Endothelial cell of umbilical vein (primary cell): ENCODE results near the gene PRKAG2.

Experiments
- CTCF ChIP-seq, 2 donors: IDR thresholded peaks; 1 replicate in 1 of 2; 2 replicates in 1 of 2; pipeline ENCODE4 v1.5.1; 2011; ENCODE audit warnings: low read length in 2 of 2, mild to moderate bottlenecking in 2 of 2, moderate library complexity in 2 of 2, control low read depth in 1 of 2, inconsistent platforms in 1 of 2, low read depth in 1 of 2; ENCODE audit not compliant: insufficient read depth in 1 of 2; ENCODE audit errors: extremely low read depth in 1 of 2
- EZH2 ChIP-seq: IDR thresholded peaks from 2 replicates; pipeline ENCODE4 v1.6.1; 2012; ENCODE audit warnings: borderline replicate concordance, low read depth, mild to moderate bottlenecking, moderate library complexity, low read length, inconsistent platforms; ENCODE audit not compliant: severe bottlenecking
- FOS ChIP-seq: IDR thresholded peaks from 2 replicates; pipeline ENCODE4 v1.6.1; 2011; ENCODE audit warnings: mild to moderate bottlenecking, low read length, moderate library complexity, borderline replicate concordance; ENCODE audit not compliant: insufficient read depth
- GATA2 ChIP-seq: IDR thresholded peaks from 2 replicates; pipeline ENCODE4 v1.7.0; 2011; ENCODE audit warnings: low read depth, mild to moderate bottlenecking, moderate library complexity, mixed read lengths, low read length; ENCODE audit not compliant: insufficient read length, insufficient read depth
- JUN ChIP-seq: IDR thresholded peaks from 2 replicates; pipeline ENCODE4 v1.6.1; 2011; ENCODE audit warnings: borderline replicate concordance, low read depth; ENCODE audit not compliant: insufficient read length, insufficient read depth
- MYC ChIP-seq: IDR thresholded peaks from one replicate; pipeline ENCODE4 v1.6.1; 2011; ENCODE audit warnings: mild to moderate bottlenecking, low read depth, low read length
- POLR2A ChIP-seq: IDR thresholded peaks from 2 replicates; pipeline ENCODE4 v1.6.1; 2012; ENCODE audit warnings: low read depth, mild to moderate bottlenecking, control low read depth, low read length
- POLR2AphosphoS5 ChIP-seq: IDR thresholded peaks from 2 replicates; pipeline ENCODE4 v1.6.1; 2012; ENCODE audit warnings: low read depth, mild to moderate bottlenecking, control low read depth, low read length, moderate library complexity; ENCODE audit not compliant: insufficient read depth
- TF ChIP-seq, protein P1 (sequence below): IDR thresholded peaks from 2 replicates; pipeline ENCODE4 v1.6.1; 2011; ENCODE audit not compliant: insufficient read depth, insufficient read length

DNA sequence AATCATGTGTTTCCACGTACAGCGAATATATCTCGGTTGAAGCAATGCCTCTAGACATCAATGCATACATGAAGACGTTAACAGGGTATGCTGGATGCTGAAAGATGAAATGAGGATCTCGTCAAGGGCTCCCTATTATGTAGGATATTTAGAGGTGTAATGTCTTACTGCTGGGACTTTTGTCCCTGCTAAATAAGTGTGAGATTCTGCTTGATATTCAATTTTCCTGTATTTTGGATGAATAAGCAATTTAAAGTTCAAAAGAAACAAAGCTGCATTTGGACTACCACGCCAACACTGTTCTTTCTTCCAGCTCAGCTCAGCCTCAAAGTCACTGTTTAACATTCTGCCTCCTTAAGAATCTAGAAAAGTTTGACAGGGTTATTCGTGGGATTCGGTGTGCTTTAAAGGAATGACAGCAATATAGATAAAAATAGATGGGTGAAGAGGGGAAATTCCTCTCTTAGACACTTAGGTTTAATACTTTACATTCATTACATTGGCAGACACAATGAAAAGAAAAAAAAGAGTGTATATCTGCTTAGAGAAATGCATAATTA lies 247.1 kb downstream of the PRKAG2 start:
- no peak for TF ChIP-seq POLR2A
- TF ChIP-seq CTCF (IDR thresholded peaks at IDR 0.05; ENCODE audit: extremely low read depth in 1 of 2, insufficient read depth in 1 of 2, low read depth in 1 of 2, low read length in 2 of 2) = no peak
- no peak for TF ChIP-seq JUN
- TF ChIP-seq, protein P1, sequence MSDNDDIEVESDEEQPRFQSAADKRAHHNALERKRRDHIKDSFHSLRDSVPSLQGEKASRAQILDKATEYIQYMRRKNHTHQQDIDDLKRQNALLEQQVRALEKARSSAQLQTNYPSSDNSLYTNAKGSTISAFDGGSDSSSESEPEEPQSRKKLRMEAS = no peak
- no peak for TF ChIP-seq POLR2AphosphoS5
- no peak for TF ChIP-seq MYC
- no peak for TF ChIP-seq FOS
- TF ChIP-seq GATA2 = no peak
- no peak for TF ChIP-seq EZH2
